ENCODE measurements around the gene DERL2.
"Not testable (repeated sequence)": the region's sequence is repeated elsewhere in the genome, so short reads cannot be mapped to it uniquely, and the experiment has no call there.

The DERL2 gene

DNA sequence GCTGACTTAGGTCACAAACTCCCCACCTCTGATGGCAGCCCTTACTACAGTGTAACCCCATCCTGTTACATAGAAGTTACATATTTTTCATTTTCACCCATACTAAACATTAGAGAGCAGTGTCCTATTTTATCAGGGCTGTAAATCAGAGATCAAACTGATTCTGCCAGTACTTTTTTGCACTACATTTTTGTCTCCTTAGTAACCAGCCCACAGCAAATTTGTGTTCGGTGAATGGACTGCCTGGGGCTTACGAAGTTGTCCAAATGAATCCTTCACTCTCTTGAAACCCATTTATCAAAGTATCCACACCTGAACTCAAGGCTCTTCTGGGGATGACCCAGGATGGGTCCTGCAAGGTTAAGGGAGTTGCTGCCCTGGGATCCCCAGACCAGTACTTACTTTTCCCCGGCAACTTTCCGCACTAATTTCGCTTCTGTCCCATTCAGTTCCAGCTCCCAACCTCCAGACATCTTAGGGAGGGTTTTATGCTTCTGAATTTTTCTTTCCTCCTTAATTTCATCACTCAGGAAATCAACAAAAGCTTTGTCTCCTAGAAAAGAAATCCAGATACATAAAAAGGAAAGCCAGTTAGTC, 48.2 kb downstream of the DERL2 start:
- Histone ChIP-seq H3K27ac (ENCODE audit: low read length) (no peak overlapping the region), H3K4me3 (ENCODE audit: low read length in 2 of 2) (peak overlapping the region; percentile 69 to 88), H3K36me3 (ENCODE audit: control insufficient read depth in 2 of 2, insufficient read depth in 2 of 2, low read length in 2 of 2) (peaks cover 29% of the 10 kb centered on the region in 2 donors), H3K27me3 (ENCODE audit: control insufficient read depth in 1 of 2, insufficient read depth in 2 of 2, low read length in 2 of 2) (no peaks in the 10 kb centered on the region), H3K9me3 (ENCODE audit: control insufficient read depth in 2 of 2, low read length in 2 of 2) (no peaks in the 10 kb centered on the region), H3K4me1 (ENCODE audit: control insufficient read depth, insufficient read depth, low read length) (peaks cover 17% of the 10 kb centered on the region), H3K9ac (ENCODE audit: low read length in 2 of 2) (peak overlapping the region; percentile 77 to 86)

GRCh38 chr17:5435781-5436315, 50.1 kb downstream of the DERL2 start:
- not testable (repeated sequence) for H3K4me3 ChIP-seq (ENCODE audit: low read length in 2 of 2); H3K27ac ChIP-seq (ENCODE audit: low read length); H3K9me3 ChIP-seq (ENCODE audit: control insufficient read depth in 2 of 2, low read length in 2 of 2); H3K27me3 ChIP-seq (ENCODE audit: control insufficient read depth in 1 of 2, insufficient read depth in 2 of 2, low read length in 2 of 2); H3K9ac ChIP-seq (ENCODE audit: low read length in 2 of 2)
- H3K4me1 ChIP-seq (ENCODE audit: control insufficient read depth, insufficient read depth, low read length), result peaks cover 17% of the 10 kb centered on the region
- peaks cover 39% of the 10 kb centered on the region in 2 donors for H3K36me3 ChIP-seq (ENCODE audit: control insufficient read depth in 2 of 2, insufficient read depth in 2 of 2, low read length in 2 of 2)

DNA sequence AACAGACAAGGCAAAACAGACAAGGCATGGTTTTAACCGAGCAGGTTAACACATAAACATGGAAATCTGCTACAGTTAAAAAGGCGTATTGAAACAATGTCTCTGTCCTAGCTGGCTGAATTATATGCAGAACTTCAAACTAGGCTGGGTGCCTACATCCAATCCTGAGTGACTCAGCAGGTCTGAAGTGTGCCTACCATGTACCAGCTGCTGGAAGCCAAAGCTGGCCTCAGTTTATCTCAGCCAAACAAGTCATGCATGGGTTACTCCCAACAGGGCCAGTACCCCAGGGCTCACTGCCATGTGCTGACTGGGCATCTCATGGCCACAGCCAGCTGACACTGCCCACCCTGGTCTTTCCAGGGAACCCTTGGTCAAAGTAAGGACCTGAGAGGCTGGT, 51.0 kb downstream of the DERL2 start:
- peaks cover 16% of the 10 kb centered on the region for H3K4me1 ChIP-seq (ENCODE audit: control insufficient read depth, insufficient read depth, low read length)
- no peaks in the 10 kb centered on the region for H3K27me3 ChIP-seq (ENCODE audit: control insufficient read depth in 1 of 2, insufficient read depth in 2 of 2, low read length in 2 of 2)
- H3K27ac ChIP-seq (ENCODE audit: low read length), result no peak overlapping the region
- H3K9ac ChIP-seq (ENCODE audit: low read length in 2 of 2), result no peak overlapping the region
- peaks cover 45% of the 10 kb centered on the region in 2 donors for H3K36me3 ChIP-seq (ENCODE audit: control insufficient read depth in 2 of 2, insufficient read depth in 2 of 2, low read length in 2 of 2)
- no peak overlapping the region for H3K4me3 ChIP-seq (ENCODE audit: low read length in 2 of 2)
- H3K9me3 ChIP-seq (ENCODE audit: control insufficient read depth in 2 of 2, low read length in 2 of 2), result no peaks in the 10 kb centered on the region

DNA sequence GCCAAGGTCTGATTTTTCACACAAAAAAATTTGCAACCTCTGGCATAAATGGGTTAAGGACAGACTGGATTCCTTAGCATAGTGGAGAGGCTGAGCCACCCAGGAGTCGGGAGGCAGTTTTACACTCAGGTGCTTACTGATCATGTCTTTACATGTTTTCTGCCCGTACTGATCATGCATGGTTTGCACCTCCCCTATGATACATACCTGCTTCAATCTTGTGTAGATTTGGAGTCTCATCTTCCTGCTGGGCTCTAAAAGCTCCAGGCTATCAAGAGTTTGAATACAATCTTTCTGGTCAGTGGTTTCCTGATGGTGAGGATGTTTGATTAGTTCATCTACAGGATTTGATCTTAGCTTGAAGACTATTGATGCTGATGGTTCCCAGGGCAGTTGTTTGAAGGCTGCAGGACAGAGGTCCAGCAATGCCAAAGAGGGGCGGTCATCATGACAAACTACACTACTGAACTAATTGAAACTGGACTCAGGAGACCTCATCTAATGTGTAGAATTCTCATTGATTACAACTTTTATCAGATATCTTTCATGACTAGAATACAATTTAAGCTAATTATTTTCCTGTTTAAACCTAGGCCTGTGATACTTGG, 53.9 kb downstream of the DERL2 start:
- Histone ChIP-seq H3K4me1 (ENCODE audit: control insufficient read depth, insufficient read depth, low read length) (peaks cover 2% of the 10 kb centered on the region), H3K4me3 (ENCODE audit: low read length in 2 of 2) (no peak overlapping the region), H3K9me3 (ENCODE audit: control insufficient read depth in 2 of 2, low read length in 2 of 2) (no peaks in the 10 kb centered on the region), H3K9ac (ENCODE audit: low read length in 2 of 2) (no peak overlapping the region), H3K36me3 (ENCODE audit: control insufficient read depth in 2 of 2, insufficient read depth in 2 of 2, low read length in 2 of 2) (peaks cover 58 to 66% of the 10 kb centered on the region in 2 donors), H3K27me3 (ENCODE audit: control insufficient read depth in 1 of 2, insufficient read depth in 2 of 2, low read length in 2 of 2) (no peaks in the 10 kb centered on the region), H3K27ac (ENCODE audit: low read length) (no peak overlapping the region)

- peaks cover 60 to 67% of the 10 kb centered on the region in 2 donors for H3K36me3 ChIP-seq (ENCODE audit: control insufficient read depth in 2 of 2, insufficient read depth in 2 of 2, low read length in 2 of 2)
- not testable (repeated sequence) for H3K9ac ChIP-seq (ENCODE audit: low read length in 2 of 2); H3K27ac ChIP-seq (ENCODE audit: low read length); H3K4me1 ChIP-seq (ENCODE audit: control insufficient read depth, insufficient read depth, low read length); H3K4me3 ChIP-seq (ENCODE audit: low read length in 2 of 2); H3K27me3 ChIP-seq (ENCODE audit: control insufficient read depth in 1 of 2, insufficient read depth in 2 of 2, low read length in 2 of 2); H3K9me3 ChIP-seq (ENCODE audit: control insufficient read depth in 2 of 2, low read length in 2 of 2)
These were observed 54.7 kb downstream of the DERL2 start for GRCh38 chr17:5431234-5431633.

- Histone ChIP-seq H3K9ac (ENCODE audit: low read length in 2 of 2) (no peak overlapping the region), H3K4me1 (ENCODE audit: control insufficient read depth, insufficient read depth, low read length) (peaks cover 2% of the 10 kb centered on the region), H3K36me3 (ENCODE audit: control insufficient read depth in 2 of 2, insufficient read depth in 2 of 2, low read length in 2 of 2) (peaks cover 67 to 72% of the 10 kb centered on the region in 2 donors), H3K4me3 (ENCODE audit: low read length in 2 of 2) (no peak overlapping the region), H3K27me3 (ENCODE audit: control insufficient read depth in 1 of 2, insufficient read depth in 2 of 2, low read length in 2 of 2) (no peaks in the 10 kb centered on the region), H3K27ac (ENCODE audit: low read length) (no peak overlapping the region), H3K9me3 (ENCODE audit: control insufficient read depth in 2 of 2, low read length in 2 of 2) (no peaks in the 10 kb centered on the region)
These were observed 55.5 kb downstream of the DERL2 start for GRCh38 chr17:5430413-5430999.

- no peak overlapping the region for H3K27ac ChIP-seq (ENCODE audit: low read length)
- no peak overlapping the region for H3K4me3 ChIP-seq (ENCODE audit: low read length in 2 of 2)
- no peaks in the 10 kb centered on the region for H3K27me3 ChIP-seq (ENCODE audit: control insufficient read depth in 1 of 2, insufficient read depth in 2 of 2, low read length in 2 of 2)
- H3K9me3 ChIP-seq (ENCODE audit: control insufficient read depth in 2 of 2, low read length in 2 of 2), result no peaks in the 10 kb centered on the region
- peak overlapping the region in 1 of 2 donors; percentile 60 for H3K9ac ChIP-seq (ENCODE audit: low read length in 2 of 2)
- H3K36me3 ChIP-seq (ENCODE audit: control insufficient read depth in 2 of 2, insufficient read depth in 2 of 2, low read length in 2 of 2), result peaks cover 67 to 75% of the 10 kb centered on the region in 2 donors
- H3K4me1 ChIP-seq (ENCODE audit: control insufficient read depth, insufficient read depth, low read length), result no peaks in the 10 kb centered on the region
These were observed 56.6 kb downstream of the DERL2 start for GRCh38 chr17:5429191-5429887.

- no peak overlapping the region for H3K9ac ChIP-seq (ENCODE audit: low read length in 2 of 2)
- H3K27me3 ChIP-seq (ENCODE audit: control insufficient read depth in 1 of 2, insufficient read depth in 2 of 2, low read length in 2 of 2), result no peaks in the 10 kb centered on the region
- peaks cover 6% of the 10 kb centered on the region for H3K4me1 ChIP-seq (ENCODE audit: control insufficient read depth, insufficient read depth, low read length)
- H3K4me3 ChIP-seq (ENCODE audit: low read length in 2 of 2), result no peak overlapping the region
- H3K27ac ChIP-seq (ENCODE audit: low read length), result no peak overlapping the region
- no peaks in the 10 kb centered on the region for H3K9me3 ChIP-seq (ENCODE audit: control insufficient read depth in 2 of 2, low read length in 2 of 2)
- H3K36me3 ChIP-seq (ENCODE audit: control insufficient read depth in 2 of 2, insufficient read depth in 2 of 2, low read length in 2 of 2), result peaks cover 55 to 66% of the 10 kb centered on the region in 2 donors
These were observed 60.2 kb downstream of the DERL2 start for GRCh38 chr17:5425826-5426225.

GRCh38 chr17:5424909-5425308, 61.1 kb downstream of the DERL2 start:
- Histone ChIP-seq H3K4me1 (ENCODE audit: control insufficient read depth, insufficient read depth, low read length) (peaks cover 12% of the 10 kb centered on the region), H3K36me3 (ENCODE audit: control insufficient read depth in 2 of 2, insufficient read depth in 2 of 2, low read length in 2 of 2) (peaks cover 50 to 60% of the 10 kb centered on the region in 2 donors), H3K9ac (ENCODE audit: low read length in 2 of 2) (no peak overlapping the region)

GRCh38 chr17:5422505-5422904, 63.5 kb downstream of the DERL2 start:
- Histone ChIP-seq H3K36me3 (ENCODE audit: control insufficient read depth in 2 of 2, insufficient read depth in 2 of 2, low read length in 2 of 2) (peaks cover 32 to 39% of the 10 kb centered on the region in 2 donors), H3K27ac (ENCODE audit: low read length) (no peak overlapping the region), H3K4me3 (ENCODE audit: low read length in 2 of 2) (no peak overlapping the region), H3K9ac (ENCODE audit: low read length in 2 of 2) (no peak overlapping the region), H3K4me1 (ENCODE audit: control insufficient read depth, insufficient read depth, low read length) (peaks cover 21% of the 10 kb centered on the region), H3K9me3 (ENCODE audit: control insufficient read depth in 2 of 2, low read length in 2 of 2) (no peaks in the 10 kb centered on the region), H3K27me3 (ENCODE audit: control insufficient read depth in 1 of 2, insufficient read depth in 2 of 2, low read length in 2 of 2) (no peaks in the 10 kb centered on the region)

More at GRCh38 chr17:5424909-5425308, 61.1 kb downstream of the DERL2 start:
- no peaks in the 10 kb centered on the region for H3K9me3 ChIP-seq (ENCODE audit: control insufficient read depth in 2 of 2, low read length in 2 of 2)
- H3K27me3 ChIP-seq (ENCODE audit: control insufficient read depth in 1 of 2, insufficient read depth in 2 of 2, low read length in 2 of 2), result no peaks in the 10 kb centered on the region
- H3K4me3 ChIP-seq (ENCODE audit: low read length in 2 of 2), result no peak overlapping the region
- H3K27ac ChIP-seq (ENCODE audit: low read length), result no peak overlapping the region
